H1 (cell line): ENCODE data around the gene HIGD2A. TPM values are rescaled to one million over a fixed set of nuclear protein-coding genes. Genes with fewer than 3 reads are reported as not detected.

Source experiments
- CTCF ChIA-PET: fragments of 300-600 bp; sonication (Branson Sonifier 250); formaldehyde crosslinking; loops from one replicate; lab custom pipeline; 2021; ENCODE audit not compliant: partially characterized antibody; lab: Charles Lee
- POLR2A ChIA-PET: fragments of 300-600 bp; sonication (Branson Sonifier 250); formaldehyde crosslinking; loops from one replicate; lab custom pipeline; 2021; ENCODE audit warnings: inconsistent platforms; ENCODE audit not compliant: partially characterized antibody; lab: Charles Lee
- DNase-seq, 2 experiments: peaks; one replicate each; pipeline versions ENCODE4 v3.0.0 to v3.0.0-alpha.2; 2010 to 2022; ENCODE audit warnings: low spot score in 2 of 2, low read depth in 1 of 2, mixed read lengths in 1 of 2
- FAIRE-seq: peaks from 2 replicates; lab custom pipeline; 2011; peaks lifted over from hg19 to GRCh38; lab: Jason Lieb, UNC
- H2AFZ ChIP-seq: 2 replicates; pipeline ENCODE4 v1.8.1; 2012; ENCODE audit warnings: low read length, inconsistent platforms
- H2AK5ac ChIP-seq: 2 replicates; pipeline ENCODE4 v1.6.1; 2013; ENCODE audit warnings: low read depth, low read length
- H2BK120ac ChIP-seq: replicated peaks from 2 replicates; pipeline ENCODE3; 2013; ENCODE audit warnings: low read depth, low read length, inconsistent platforms
- H2BK12ac ChIP-seq: 2 replicates; pipeline ENCODE4 v1.6.1; 2013; ENCODE audit warnings: low read depth, low read length
- H2BK15ac ChIP-seq: 2 replicates; pipeline ENCODE4 v1.6.1; 2013; ENCODE audit warnings: low read length
- H2BK20ac ChIP-seq: 2 replicates; pipeline ENCODE4 v1.6.1; 2013; ENCODE audit warnings: low read length
- H2BK5ac ChIP-seq: 2 replicates; pipeline ENCODE4 v1.6.1; 2013; ENCODE audit warnings: low read depth, low read length
- H3K14ac ChIP-seq: 2 replicates; pipeline ENCODE4 v1.6.1; 2013; ENCODE audit warnings: inconsistent platforms; ENCODE audit not compliant: insufficient read length
- H3K18ac ChIP-seq: 2 replicates; pipeline ENCODE4 v1.6.1; 2013; ENCODE audit warnings: low read length; ENCODE audit errors: extremely low read depth
- H3K23ac ChIP-seq: 2 replicates; pipeline ENCODE4 v1.6.1; 2013; ENCODE audit warnings: inconsistent platforms; ENCODE audit not compliant: insufficient read length
- H3K23me2 ChIP-seq: 2 replicates; pipeline ENCODE4 v1.6.1; 2013; ENCODE audit warnings: low read depth, low read length
- H3K27ac ChIP-seq: 2 replicates; pipeline ENCODE4 v1.6.1; 2011; ENCODE audit warnings: low read depth, low read length, inconsistent platforms
- H3K27me3 ChIP-seq, 4 experiments: replicated peaks in 1 of 4; 1 replicate in 1 of 4; 2 replicates in 3 of 4; pipeline versions ENCODE4 v1.6.1 to v1.8.1; 2011 to 2013; ENCODE audit warnings: low read length in 3 of 4, mild to moderate bottlenecking in 3 of 4, inconsistent platforms in 2 of 4, mixed read lengths in 2 of 4, moderate library complexity in 1 of 4; ENCODE audit not compliant: control insufficient read depth in 3 of 4, insufficient read depth in 3 of 4; ENCODE audit errors: extremely low read depth in 1 of 4
- H3K36me3 ChIP-seq, 4 experiments: 2 replicates each; pipeline versions ENCODE4 v1.6.1 to v1.8.1; 2011 to 2013; ENCODE audit warnings: mild to moderate bottlenecking in 4 of 4, low read length in 3 of 4, moderate library complexity in 2 of 4, control low read depth in 1 of 4, inconsistent platforms in 1 of 4; ENCODE audit not compliant: insufficient read depth in 4 of 4, control insufficient read depth in 2 of 4
- H3K4ac ChIP-seq: replicated peaks from 2 replicates; pipeline ENCODE3; 2013; ENCODE audit warnings: low read length, low read depth, mixed read lengths, inconsistent platforms; ENCODE audit not compliant: insufficient read length
- H3K4me1 ChIP-seq, 4 experiments: replicated peaks in 1 of 4; 1 replicate in 1 of 4; 2 replicates in 3 of 4; pipeline versions ENCODE4 v1.6.1 to v1.8.1; 2011 to 2013; ENCODE audit warnings: low read length in 3 of 4, inconsistent platforms in 2 of 4, mixed read lengths in 1 of 4; ENCODE audit not compliant: insufficient read depth in 4 of 4, control insufficient read depth in 3 of 4
- H3K4me2 ChIP-seq, 2 experiments: 2 replicates each; pipeline versions ENCODE4 v1.6.1 to v1.8.1; 2011 to 2013; ENCODE audit warnings: low read depth in 2 of 2, low read length in 2 of 2, control low read depth in 1 of 2, inconsistent platforms in 1 of 2, mild to moderate bottlenecking in 1 of 2; ENCODE audit not compliant: insufficient read depth in 1 of 2
- H3K4me3 ChIP-seq, 4 experiments: fragments of 200-600, 300-600 bp in 1 of 4; sonication (generic), shearing (Covaris generic), sonication (Bioruptor Twin) in 1 of 4; 2 replicates each; pipeline versions ENCODE4 v1.5.1 to v1.8.1; 2011 to 2016; ENCODE audit warnings: low read length in 4 of 4, low read depth in 3 of 4, control low read depth in 2 of 4, inconsistent platforms in 2 of 4, mild to moderate bottlenecking in 2 of 4, mixed read lengths in 1 of 4, moderate library complexity in 1 of 4; ENCODE audit not compliant: insufficient read depth in 2 of 4; ENCODE audit errors: extremely low read depth in 1 of 4
- H3K56ac ChIP-seq: replicated peaks from 2 replicates; pipeline ENCODE3; 2013; ENCODE audit warnings: low read depth, mild to moderate bottlenecking, mixed read lengths, low read length, inconsistent platforms; ENCODE audit not compliant: insufficient read length
- H3K79me1 ChIP-seq: 2 replicates; pipeline ENCODE4 v1.6.1; 2013; ENCODE audit warnings: low read depth, low read length, control low read depth
- H3K79me2 ChIP-seq, 2 experiments: 2 replicates each; pipeline versions ENCODE4 v1.6.1 to v1.8.1; 2012 to 2013; ENCODE audit warnings: low read length in 2 of 2, mild to moderate bottlenecking in 2 of 2, inconsistent platforms in 1 of 2; ENCODE audit not compliant: insufficient read depth in 2 of 2, control insufficient read depth in 1 of 2
- H3K9ac ChIP-seq, 4 experiments: replicated peaks in 1 of 4; 1 replicate in 1 of 4; 2 replicates in 3 of 4; pipeline versions ENCODE4 v1.6.1 to v1.8.1; 2011 to 2013; ENCODE audit warnings: low read depth in 3 of 4, low read length in 3 of 4, control low read depth in 2 of 4, mild to moderate bottlenecking in 2 of 4, moderate library complexity in 2 of 4, inconsistent platforms in 1 of 4; ENCODE audit errors: extremely low read depth in 1 of 4
- H3K9me3 ChIP-seq, 2 experiments: 2 replicates each; pipeline versions ENCODE4 v1.6.1 to v1.8.1; 2012 to 2013; ENCODE audit warnings: mild to moderate bottlenecking in 2 of 2, moderate library complexity in 2 of 2, control low read depth in 1 of 2, inconsistent platforms in 1 of 2, low read depth in 1 of 2, low read length in 1 of 2, mixed read lengths in 1 of 2; ENCODE audit not compliant: insufficient read depth in 2 of 2
- H4K20me1 ChIP-seq, 2 experiments: replicated peaks in 1 of 2; 2 replicates each; pipeline versions ENCODE3 to v1.8.1; 2011 to 2013; ENCODE audit warnings: inconsistent platforms in 2 of 2, low read length in 2 of 2, mild to moderate bottlenecking in 1 of 2; ENCODE audit not compliant: insufficient read depth in 2 of 2, control insufficient read depth in 1 of 2
- H4K5ac ChIP-seq: 2 replicates; pipeline ENCODE4 v1.6.1; 2013; ENCODE audit warnings: low read length, low read depth, mixed read lengths, inconsistent platforms; ENCODE audit not compliant: insufficient read length
- H4K8ac ChIP-seq: 2 replicates; pipeline ENCODE4 v1.8.0; 2013; ENCODE audit warnings: mild to moderate bottlenecking, moderate library complexity, low read length, inconsistent platforms; ENCODE audit not compliant: insufficient read depth; ENCODE audit errors: extremely low read depth
- H4K91ac ChIP-seq: replicated peaks from 2 replicates; pipeline ENCODE3; 2013; ENCODE audit warnings: low read length, mixed read lengths, inconsistent platforms; ENCODE audit not compliant: insufficient read length
- SIRT6 ChIP-seq: IDR thresholded peaks from one replicate; pipeline ENCODE4 v1.7.1; 2012; ENCODE audit warnings: low read length, inconsistent platforms
- SUZ12 ChIP-seq: fragments of 200-600 bp; sonication (generic); IDR thresholded peaks from 2 replicates; pipeline ENCODE4 v1.6.1; 2012; ENCODE audit warnings: mild to moderate bottlenecking, inconsistent platforms, low read length, moderate library complexity, mixed read lengths
- WGBS, 2 experiments: shearing (Covaris generic) in 1 of 2; methylation state at CpG; one replicate each; pipeline versions ENCODE4 v1.1.6 to v1.1.7; 2013 to 2015; ENCODE audit warnings: low lambda C conversion rate in 2 of 2, mixed read lengths in 2 of 2, inconsistent platforms in 1 of 2, low coverage in 1 of 2, missing lambda C conversion rate in 1 of 2; ENCODE audit not compliant: insufficient replicate concordance in 2 of 2, insufficient coverage in 1 of 2, insufficient read length in 1 of 2; ENCODE audit errors: extremely low coverage in 1 of 2, missing lambda C conversion rate in 1 of 2; 5-methylcytosine and 5-hydroxymethylcytosine counted together
- polyA plus RNA-seq, 7 experiments: library from polyadenylated mRNA; depleted of rRNA in 3 of 7; stranded (reverse) in 5 of 7; unstranded in 2 of 7; fragments of >200 nt in 5 of 7; fragments of 200-250 nt in 2 of 7; gene quantifications; 1 replicate in 5 of 7; 2 replicates in 1 of 7; 4 replicates in 1 of 7; pipeline versions ENCODE4 v1.2.1 to v1.2.3, GENCODE V29; 2011 to 2013; ENCODE audit warnings: missing spikeins in 2 of 7, mixed read lengths in 2 of 7
- total RNA-seq: library from RNA; stranded (reverse); fragmentation: NEBNext Ultra II Directional; extraction: Animal tissue kit (Norgen Biotek cat#: 25700); gene quantifications from 2 replicates; pipeline ENCODE4 v1.2.1, GENCODE V29; 2021
- TF ChIP-seq, protein P1 (sequence below): IDR thresholded peaks from 2 replicates; pipeline ENCODE4 v1.6.1; 2012; ENCODE audit warnings: inconsistent platforms
- TF ChIP-seq, protein P2 (sequence below): IDR thresholded peaks from 2 replicates; pipeline ENCODE4 v1.6.1; 2012; ENCODE audit warnings: low read length, inconsistent platforms

HIGD2A gene
- total and polyA plus RNA-seq, 2 of the 8 experiments (the other 6 are each of a cell fraction or from before 2014, with no cell fraction given): 95.5 to 264 TPM

- Histone ChIP-seq H3K36me3 (0 out of 8 replicates have a peak, but pooled peaks cover 0 to 2% (median 0%) of the 10 kb centered on the region in 4 experiments), H2BK5ac (no peak overlapping the region), H3K4me1 (peaks cover 0 to 3% (median 0%) of the 10 kb centered on the region in 4 experiments; a peak in 4 of 7 replicates), H4K8ac (no peak overlapping the region), H4K91ac (no peak overlapping the region), H3K79me2 (no peaks in the 10 kb centered on the region), H2BK12ac (no peak overlapping the region), H4K20me1 (peaks cover 0 to 2% of the 10 kb centered on the region in 2 experiments), H2AFZ (no peak overlapping the region), H3K14ac (no peak overlapping the region), H2BK120ac (no peak overlapping the region), H3K9ac (no peak overlapping the region), H3K27me3 (peaks cover 0 to 11% (median 9%) of the 10 kb centered on the region in 4 experiments; a peak in 6 of 7 replicates), H3K9me3 (no peaks in the 10 kb centered on the region), H3K23ac (no peak overlapping the region), H3K4me2 (no peak overlapping the region), H2BK15ac (no peak overlapping the region), H3K27ac (no peak overlapping the region), H3K23me2 (no peaks in the 10 kb centered on the region; the same call in 1 of the 2 replicates), H3K18ac (no peak overlapping the region), H2BK20ac (no peak overlapping the region), H3K4me3 (no peak overlapping the region), H4K5ac (no peak overlapping the region), H2AK5ac (no peak overlapping the region), H3K79me1 (no peaks in the 10 kb centered on the region), H3K4ac (no peak overlapping the region), H3K56ac (no peak overlapping the region)
- CTCF ChIA-PET: no interaction called here
- TF ChIP-seq SUZ12: no peak
- TF ChIP-seq, protein P1, sequence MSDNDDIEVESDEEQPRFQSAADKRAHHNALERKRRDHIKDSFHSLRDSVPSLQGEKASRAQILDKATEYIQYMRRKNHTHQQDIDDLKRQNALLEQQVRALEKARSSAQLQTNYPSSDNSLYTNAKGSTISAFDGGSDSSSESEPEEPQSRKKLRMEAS: no peak
- no peak for TF ChIP-seq SIRT6
- TF ChIP-seq, protein P2, sequence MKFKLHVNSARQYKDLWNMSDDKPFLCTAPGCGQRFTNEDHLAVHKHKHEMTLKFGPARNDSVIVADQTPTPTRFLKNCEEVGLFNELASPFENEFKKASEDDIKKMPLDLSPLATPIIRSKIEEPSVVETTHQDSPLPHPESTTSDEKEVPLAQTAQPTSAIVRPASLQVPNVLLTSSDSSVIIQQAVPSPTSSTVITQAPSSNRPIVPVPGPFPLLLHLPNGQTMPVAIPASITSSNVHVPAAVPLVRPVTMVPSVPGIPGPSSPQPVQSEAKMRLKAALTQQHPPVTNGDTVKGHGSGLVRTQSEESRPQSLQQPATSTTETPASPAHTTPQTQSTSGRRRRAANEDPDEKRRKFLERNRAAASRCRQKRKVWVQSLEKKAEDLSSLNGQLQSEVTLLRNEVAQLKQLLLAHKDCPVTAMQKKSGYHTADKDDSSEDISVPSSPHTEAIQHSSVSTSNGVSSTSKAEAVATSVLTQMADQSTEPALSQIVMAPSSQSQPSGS: no peak
- DNase-seq: no peak
- no peak for FAIRE-seq
- POLR2A ChIA-PET: no interaction called here
- WGBS, 2 experiments: 95% methylated on average over 2 of the region's 2 CpGs; no CpG with 5 or more reads in 1 of the 2 experiments
Measured at GRCh38 chr5:176413255-176413565, 24.7 kb downstream of the HIGD2A start.
